WI38 (cell line): ENCODE measurements around the gene TMC1.

Experiments used
- H3K4me3 ChIP-seq: 2 replicates; pipeline ENCODE4 v1.5.1; 2011; ENCODE audit warnings: low read depth, mild to moderate bottlenecking, control low read depth, low read length
- CTCF ChIP-seq: IDR thresholded peaks from 2 replicates; pipeline ENCODE4 v1.5.1; 2012; ENCODE audit warnings: low read depth, mild to moderate bottlenecking, control low read depth, low read length

Gene TMC1

GRCh38 chr9:72589667-72590521 lies 68.5 kb downstream of the TMC1 start:
- no peak for TF ChIP-seq CTCF
- H3K4me3 ChIP-seq, result no peak overlapping the region

GRCh38 chr9:72590824-72591223 lies 69.4 kb downstream of the TMC1 start:
- H3K4me3 ChIP-seq, result no peak overlapping the region
- no peak for TF ChIP-seq CTCF

- peak; percentile 10; the same call in 1 of the 2 replicates for TF ChIP-seq CTCF
- no peak overlapping the region for H3K4me3 ChIP-seq
These were observed 71.3 kb downstream of the TMC1 start for GRCh38 chr9:72592502-72593403.

DNA sequence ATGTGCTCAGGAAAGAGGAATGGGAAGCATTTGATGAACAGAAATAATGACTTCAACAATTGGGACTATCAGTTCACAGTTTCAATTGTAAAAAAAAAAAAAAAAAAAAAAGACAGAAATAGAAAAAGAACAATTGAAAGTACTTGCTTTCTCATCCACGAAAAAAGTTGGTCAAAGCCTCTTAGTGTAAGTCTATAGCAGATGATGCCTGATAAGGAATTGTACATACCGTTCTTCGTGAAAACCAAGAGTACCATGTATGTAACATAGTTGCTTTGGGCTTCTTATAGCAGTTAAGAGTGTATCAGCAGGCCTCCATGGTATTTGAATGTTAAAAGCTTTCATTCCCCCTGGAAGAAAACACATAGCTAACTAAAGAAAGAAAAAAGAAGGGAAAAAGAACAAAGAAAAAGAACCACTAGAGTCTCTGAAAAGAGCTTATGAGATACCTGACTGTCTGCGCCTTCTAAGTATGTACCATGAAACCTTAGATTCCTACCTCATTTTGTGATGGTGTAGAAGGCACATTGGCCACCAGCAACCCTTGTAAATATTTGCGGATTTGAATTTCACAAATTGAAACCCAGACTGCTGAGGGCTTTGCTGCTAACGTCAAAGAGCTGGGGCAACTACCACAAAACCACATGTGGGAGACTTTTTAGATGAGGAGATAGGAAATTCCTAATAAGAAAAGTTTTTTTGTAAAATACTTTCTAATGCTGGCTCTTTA lies 75.2 kb downstream of the TMC1 start:
- H3K4me3 ChIP-seq, result no peak overlapping the region
- TF ChIP-seq CTCF, result no peak

DNA sequence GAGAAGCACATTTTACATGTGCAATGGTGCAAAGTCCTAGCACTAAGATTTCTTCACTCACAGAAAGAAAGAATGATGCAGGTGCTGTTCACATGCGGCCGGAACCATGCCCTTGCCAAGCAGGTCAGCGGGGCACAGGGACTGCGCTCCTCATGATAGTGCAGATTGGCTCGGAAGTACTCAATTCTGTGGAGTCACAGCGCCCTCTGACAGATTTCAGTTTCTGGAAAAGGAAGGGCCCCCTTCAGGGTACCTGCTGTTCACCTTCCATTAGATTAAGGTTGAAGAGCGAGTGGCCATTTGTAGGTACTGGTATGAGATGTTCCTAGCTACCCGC lies 75.7 kb downstream of the TMC1 start:
- no peak overlapping the region for H3K4me3 ChIP-seq
- TF ChIP-seq CTCF, result no peak

DNA sequence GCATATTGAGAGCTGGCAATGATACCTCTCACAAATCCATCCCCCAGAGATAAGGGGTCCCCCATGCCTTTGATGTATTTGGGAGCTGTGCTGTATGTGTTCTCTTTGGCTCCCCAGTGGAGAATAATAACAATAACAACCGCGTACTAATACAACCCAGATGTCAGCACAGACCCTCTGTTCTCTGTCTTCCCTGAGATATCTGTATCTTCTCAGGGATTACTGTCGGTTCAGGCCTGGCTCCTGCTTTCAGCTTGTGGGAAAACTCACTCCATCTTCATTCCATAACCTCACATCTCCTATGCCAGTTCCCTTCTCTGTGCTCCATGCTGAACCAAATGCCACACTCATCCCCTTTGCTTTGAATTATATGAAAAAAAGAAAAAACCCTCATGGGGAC lies 76.2 kb downstream of the TMC1 start:
- H3K4me3 ChIP-seq, result no peak overlapping the region
- TF ChIP-seq CTCF, result no peak
